ENCODE measurements around the gene ITK.

The ITK gene

GRCh38 chr5:157143127-157143971 lies 37.3 kb upstream of the ITK start:
- H3K4me3 ChIP-seq (ENCODE audit: low read depth, low read length), result peak overlapping the region; percentile 72
- H3K27ac ChIP-seq, result peak overlapping the region; percentile 97
- H3K9me3 ChIP-seq (ENCODE audit: severe bottlenecking), result no peaks in the 10 kb centered on the region
- TF ChIP-seq, protein P1, sequence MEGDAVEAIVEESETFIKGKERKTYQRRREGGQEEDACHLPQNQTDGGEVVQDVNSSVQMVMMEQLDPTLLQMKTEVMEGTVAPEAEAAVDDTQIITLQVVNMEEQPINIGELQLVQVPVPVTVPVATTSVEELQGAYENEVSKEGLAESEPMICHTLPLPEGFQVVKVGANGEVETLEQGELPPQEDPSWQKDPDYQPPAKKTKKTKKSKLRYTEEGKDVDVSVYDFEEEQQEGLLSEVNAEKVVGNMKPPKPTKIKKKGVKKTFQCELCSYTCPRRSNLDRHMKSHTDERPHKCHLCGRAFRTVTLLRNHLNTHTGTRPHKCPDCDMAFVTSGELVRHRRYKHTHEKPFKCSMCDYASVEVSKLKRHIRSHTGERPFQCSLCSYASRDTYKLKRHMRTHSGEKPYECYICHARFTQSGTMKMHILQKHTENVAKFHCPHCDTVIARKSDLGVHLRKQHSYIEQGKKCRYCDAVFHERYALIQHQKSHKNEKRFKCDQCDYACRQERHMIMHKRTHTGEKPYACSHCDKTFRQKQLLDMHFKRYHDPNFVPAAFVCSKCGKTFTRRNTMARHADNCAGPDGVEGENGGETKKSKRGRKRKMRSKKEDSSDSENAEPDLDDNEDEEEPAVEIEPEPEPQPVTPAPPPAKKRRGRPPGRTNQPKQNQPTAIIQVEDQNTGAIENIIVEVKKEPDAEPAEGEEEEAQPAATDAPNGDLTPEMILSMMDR (IDR thresholded peaks at IDR 0.05; ENCODE audit: low read depth, low read length), result no peak
- peaks cover 19% of the 10 kb centered on the region for H3K36me3 ChIP-seq
- no peaks in the 10 kb centered on the region for H3K27me3 ChIP-seq (ENCODE audit: insufficient read depth, low read depth, severe bottlenecking)
- peak; percentile 41 for DNase-seq

DNA sequence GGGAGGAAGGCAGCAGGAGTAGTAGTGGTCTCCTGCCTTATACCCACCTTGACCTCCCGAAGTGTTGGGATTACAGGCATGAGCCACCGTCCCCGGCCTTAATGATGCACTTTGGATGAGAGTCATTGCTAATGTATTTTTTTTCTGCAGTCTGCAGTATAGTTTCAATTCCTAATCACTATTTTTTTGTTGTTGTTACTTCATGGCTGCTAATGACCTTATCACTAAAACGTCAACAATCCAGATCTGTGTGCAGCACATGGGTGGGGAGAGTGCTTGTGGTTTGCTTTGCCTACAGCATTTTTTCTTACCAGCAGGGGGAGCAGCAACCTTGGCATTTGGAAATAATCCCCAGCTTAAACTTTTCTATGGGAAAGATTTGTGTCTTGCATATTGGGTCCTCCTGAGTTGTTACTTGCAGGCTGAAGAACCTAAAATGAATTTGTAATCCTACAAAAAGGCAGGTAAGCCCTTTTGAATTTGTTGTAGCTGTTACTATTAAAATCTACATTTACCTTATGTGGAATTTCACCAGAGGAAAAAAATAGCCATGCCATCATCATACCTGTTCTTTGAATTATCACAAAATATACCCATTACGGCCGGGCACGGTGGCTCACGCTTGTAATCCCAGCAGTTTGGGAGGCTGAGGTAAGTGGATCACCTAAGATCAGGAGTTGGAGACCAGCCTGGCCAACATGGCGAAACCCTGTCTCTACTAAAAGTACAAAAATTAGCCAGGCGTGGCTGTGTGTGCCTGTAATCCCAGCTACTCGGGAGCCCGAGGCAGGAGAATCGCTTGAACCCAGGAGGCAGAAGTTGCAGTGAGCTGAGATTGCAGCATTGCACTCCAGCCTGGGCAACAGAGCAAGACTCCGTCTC lies 31.7 kb upstream of the ITK start:
- DNase-seq, result peak; percentile 75
- Histone ChIP-seq H3K27ac (no peak overlapping the region), H3K36me3 (no peaks in the 10 kb centered on the region), H3K9me3 (ENCODE audit: severe bottlenecking) (no peaks in the 10 kb centered on the region), H3K27me3 (ENCODE audit: insufficient read depth, low read depth, severe bottlenecking) (no peaks in the 10 kb centered on the region), H3K4me3 (ENCODE audit: low read depth, low read length) (no peak overlapping the region)
- TF ChIP-seq, protein P1 (IDR thresholded peaks at IDR 0.05; ENCODE audit: low read depth, low read length), result peak; percentile 72

DNA sequence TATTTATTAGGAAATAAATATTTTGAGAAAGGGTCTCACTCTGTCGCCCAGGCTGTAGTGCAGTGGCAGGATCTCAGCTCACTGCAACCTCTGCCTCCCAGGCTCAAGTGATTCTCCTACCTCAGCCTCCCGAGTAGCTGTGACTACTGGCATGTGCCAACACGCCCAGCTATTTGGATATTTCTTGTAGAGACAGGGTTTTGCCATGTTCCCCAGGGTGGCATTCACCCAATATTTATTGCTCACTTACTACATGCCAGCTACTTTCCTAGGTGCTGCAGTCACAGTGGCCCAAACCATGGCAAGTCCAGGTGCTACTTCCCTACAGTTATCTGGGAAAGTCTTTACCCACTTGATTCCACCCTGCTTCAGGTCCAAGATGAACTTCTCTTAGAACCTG lies 29.6 kb upstream of the ITK start:
- TF ChIP-seq, protein P1 (IDR thresholded peaks at IDR 0.05; ENCODE audit: low read depth, low read length), result no peak
- no peak for DNase-seq
- no peaks in the 10 kb centered on the region for H3K9me3 ChIP-seq (ENCODE audit: severe bottlenecking)
- no peak overlapping the region for H3K27ac ChIP-seq
- no peaks in the 10 kb centered on the region for H3K27me3 ChIP-seq (ENCODE audit: insufficient read depth, low read depth, severe bottlenecking)
- no peaks in the 10 kb centered on the region for H3K36me3 ChIP-seq
- no peak overlapping the region for H3K4me3 ChIP-seq (ENCODE audit: low read depth, low read length)

GRCh38 chr5:157155297-157155696 lies 25.3 kb upstream of the ITK start:
- DNase-seq, result no peak
- H3K4me3 ChIP-seq (ENCODE audit: low read depth, low read length), result no peak overlapping the region
- no peaks in the 10 kb centered on the region for H3K27me3 ChIP-seq (ENCODE audit: insufficient read depth, low read depth, severe bottlenecking)
- H3K9me3 ChIP-seq (ENCODE audit: severe bottlenecking), result no peaks in the 10 kb centered on the region
- TF ChIP-seq, protein P1 (IDR thresholded peaks at IDR 0.05; ENCODE audit: low read depth, low read length), result no peak
- no peaks in the 10 kb centered on the region for H3K36me3 ChIP-seq
- H3K27ac ChIP-seq, result no peak overlapping the region

DNA sequence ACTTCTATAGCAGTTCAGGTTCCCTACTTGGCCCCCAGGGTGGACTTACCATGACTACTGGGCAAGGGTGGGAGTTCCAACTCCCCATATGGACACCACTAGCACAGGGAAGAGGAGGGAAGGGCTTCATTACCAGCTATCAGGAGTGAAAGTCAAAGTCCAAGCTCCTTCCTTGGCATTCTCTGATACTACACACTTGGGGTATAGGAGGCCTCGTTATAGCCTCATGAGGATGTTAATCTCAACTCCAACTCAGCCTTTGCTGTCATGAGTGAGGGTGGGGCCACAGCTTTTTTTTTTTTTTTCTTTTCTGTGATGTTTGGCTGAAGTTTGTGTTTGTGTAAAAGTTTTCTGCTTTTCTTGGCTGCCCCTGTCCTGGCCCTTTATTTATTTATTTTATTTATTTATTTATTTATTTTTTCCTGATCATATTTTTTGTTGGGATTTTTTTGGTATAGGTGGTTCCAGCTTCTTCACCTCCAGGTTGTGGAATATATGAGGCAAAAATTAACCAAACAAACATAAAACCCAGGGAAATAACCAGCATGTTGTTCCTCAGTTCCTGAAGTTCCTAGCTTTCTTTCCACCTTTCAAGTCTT lies 23.2 kb upstream of the ITK start:
- Histone ChIP-seq H3K27me3 (ENCODE audit: insufficient read depth, low read depth, severe bottlenecking) (no peaks in the 10 kb centered on the region), H3K36me3 (no peaks in the 10 kb centered on the region), H3K27ac (no peak overlapping the region), H3K4me3 (ENCODE audit: low read depth, low read length) (no peak overlapping the region), H3K9me3 (ENCODE audit: severe bottlenecking) (no peaks in the 10 kb centered on the region)
- TF ChIP-seq, protein P1 (IDR thresholded peaks at IDR 0.05; ENCODE audit: low read depth, low read length), result no peak
- DNase-seq, result no peak
